Effector CD4-positive, alpha-beta T cell (primary cell): Measurements from ENCODE around the gene MRPL20.
"Not testable (repeated sequence)": the region's sequence is repeated elsewhere in the genome, so short reads cannot be mapped to it uniquely, and the experiment has no call there.

ENCODE experiments used
- DNase-seq: peaks from one replicate; pipeline ENCODE4 v3.0.0-alpha.2; 2020

The MRPL20 gene

DNA sequence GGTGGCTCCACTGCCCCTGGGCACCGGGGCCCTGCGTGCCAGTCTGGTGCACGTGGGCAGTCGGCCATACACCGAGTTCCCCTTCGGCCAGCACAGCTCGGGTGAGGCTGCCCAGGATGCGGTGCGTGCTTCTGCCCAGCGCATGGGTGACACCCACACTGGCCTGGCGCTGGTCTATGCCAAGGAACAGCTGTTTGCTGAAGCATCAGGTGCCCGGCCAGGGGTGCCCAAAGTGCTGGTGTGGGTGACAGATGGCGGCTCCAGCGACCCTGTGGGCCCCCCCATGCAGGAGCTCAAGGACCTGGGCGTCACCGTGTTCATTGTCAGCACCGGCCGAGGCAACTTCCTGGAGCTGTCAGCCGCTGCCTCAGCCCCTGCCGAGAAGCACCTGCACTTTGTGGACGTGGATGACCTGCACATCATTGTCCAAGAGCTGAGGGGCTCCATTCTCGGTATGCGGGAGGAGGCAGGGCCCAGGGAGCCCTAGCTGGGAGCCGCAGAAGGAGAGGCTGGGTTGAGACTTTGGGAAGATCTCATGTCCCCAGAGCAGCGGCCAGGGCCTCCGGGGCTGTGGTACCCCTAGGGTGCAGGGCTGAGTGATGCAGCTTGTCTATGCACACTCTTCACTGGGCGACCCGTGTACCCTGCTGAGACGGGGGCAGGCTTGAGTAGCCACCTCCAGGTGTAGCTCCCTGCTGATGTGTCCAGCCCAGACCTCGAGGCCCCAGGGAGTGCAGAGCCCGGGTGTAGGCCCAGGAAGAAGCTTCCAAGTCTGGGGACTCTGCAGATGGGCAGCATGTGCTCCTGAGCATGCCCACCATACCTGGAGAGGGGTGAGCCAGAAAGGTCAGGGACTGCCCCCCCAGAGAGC lies 30.2 kb upstream of the MRPL20 start:
- no peak for DNase-seq

DNA sequence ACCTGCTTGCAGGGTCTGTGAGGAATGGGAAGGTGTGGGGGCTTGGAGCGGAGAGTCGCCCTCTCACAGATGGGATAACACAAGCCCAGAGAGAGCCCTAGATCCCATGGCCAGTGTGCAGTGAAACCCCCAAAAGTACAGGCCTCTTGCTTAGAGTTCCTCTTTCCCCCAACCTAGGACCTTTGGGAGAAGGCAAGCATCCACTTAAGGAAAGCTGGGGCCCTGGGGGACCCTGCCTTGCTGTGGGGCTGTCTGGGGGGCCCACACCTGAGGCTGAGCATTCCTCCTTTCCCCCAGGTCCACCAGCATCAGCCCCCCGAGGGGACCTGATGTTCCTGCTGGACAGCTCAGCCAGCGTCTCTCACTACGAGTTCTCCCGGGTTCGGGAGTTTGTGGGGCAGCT lies 29.5 kb upstream of the MRPL20 start:
- no peak for DNase-seq

DNA sequence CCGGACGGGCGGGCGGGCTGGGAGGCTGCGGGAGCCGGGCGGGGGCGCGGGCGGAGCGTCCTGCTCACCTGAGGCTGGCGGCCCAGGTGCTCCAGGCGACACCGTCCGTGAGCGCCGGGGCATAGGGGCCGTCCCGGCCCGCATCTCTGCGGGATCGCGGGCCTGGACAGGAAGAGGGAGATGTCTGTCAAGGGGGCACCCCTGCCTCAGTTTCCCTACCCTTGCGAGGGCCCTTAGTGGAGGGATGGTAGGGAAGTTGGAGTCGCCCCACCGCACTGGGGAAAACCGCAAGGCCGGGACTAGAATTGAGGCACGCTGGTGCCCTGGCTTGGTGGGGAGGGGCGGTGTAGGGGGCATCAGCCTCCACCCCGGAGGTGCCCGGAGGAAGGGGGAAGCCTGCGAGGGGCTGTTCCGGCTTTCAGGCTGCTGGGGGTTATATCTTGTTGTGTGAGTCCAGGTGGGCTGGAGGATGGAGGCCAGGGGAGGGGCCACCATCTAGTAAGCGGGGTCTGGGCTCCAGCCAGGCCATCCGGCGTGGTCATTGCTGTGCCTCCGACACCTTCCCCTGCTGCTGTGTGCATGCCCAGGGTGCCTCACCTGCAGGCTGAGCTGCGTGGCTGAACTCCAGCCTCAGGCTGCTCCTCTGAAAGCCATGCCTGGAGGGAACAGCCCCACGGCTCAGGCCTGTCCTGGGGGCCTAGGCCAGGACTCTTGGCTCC lies 29.0 kb upstream of the MRPL20 start:
- DNase-seq = no peak

DNA sequence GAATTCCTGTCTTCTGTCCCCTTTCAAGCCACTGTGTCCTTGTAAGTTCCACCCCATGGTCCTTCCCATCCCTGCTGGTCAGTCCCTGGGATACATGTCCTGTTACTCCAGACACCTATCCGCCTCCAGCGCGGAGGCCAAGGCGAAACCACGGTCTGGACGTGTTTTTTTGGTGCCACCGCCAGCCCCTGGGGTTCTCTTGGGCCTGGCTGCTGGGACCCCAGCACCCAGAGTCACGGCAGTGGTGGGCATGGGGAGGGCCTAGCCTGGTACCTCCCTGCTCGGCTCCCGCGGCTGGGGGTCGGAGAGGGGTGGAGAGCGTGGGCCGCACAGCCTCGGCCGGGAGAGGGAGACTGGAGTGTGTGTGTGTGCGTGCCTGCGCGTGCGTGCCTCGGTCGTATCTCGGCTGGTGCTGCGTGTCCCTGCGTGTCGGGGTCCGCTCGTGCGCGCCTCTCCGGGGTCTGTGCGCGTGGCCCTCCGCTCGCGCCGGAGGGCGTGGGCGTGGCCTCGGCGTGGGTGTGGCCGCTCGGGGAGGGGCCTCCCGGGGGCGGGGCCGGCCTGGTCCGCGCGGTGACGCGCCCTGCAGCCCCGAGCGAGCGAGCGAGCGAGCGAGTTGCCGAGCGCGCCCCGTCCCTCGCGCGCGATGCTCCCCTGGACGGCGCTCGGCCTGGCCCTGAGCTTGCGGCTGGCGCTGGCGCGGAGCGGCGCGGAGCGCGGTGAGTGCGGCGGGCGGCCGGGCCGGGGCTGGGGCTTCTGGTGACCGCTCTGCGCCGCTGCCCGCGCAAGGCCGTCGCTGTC lies 28.2 kb upstream of the MRPL20 start, which contains the start of gene VWA1:
TSS of gene VWA1 (plus strand) at position 585 of the 798 bp plus-strand sequence. CDS start at position 644, 59 bp downstream.
- DNase-seq = no peak

DNA sequence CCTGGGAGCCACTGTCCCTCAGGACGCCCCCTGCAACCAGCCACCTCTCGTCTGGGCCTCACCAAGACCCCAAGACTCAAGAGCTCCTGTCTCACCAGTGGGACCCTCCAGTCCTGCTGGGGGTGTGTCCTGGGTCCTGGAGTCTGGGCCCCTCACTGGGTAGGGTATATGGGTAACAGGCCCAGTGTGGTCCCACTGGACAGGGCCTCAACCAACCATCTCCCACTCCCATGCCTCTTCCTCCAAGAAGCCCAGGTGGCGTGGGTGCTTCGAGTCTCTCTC lies 27.7 kb upstream of the MRPL20 start:
- no peak for DNase-seq

DNA sequence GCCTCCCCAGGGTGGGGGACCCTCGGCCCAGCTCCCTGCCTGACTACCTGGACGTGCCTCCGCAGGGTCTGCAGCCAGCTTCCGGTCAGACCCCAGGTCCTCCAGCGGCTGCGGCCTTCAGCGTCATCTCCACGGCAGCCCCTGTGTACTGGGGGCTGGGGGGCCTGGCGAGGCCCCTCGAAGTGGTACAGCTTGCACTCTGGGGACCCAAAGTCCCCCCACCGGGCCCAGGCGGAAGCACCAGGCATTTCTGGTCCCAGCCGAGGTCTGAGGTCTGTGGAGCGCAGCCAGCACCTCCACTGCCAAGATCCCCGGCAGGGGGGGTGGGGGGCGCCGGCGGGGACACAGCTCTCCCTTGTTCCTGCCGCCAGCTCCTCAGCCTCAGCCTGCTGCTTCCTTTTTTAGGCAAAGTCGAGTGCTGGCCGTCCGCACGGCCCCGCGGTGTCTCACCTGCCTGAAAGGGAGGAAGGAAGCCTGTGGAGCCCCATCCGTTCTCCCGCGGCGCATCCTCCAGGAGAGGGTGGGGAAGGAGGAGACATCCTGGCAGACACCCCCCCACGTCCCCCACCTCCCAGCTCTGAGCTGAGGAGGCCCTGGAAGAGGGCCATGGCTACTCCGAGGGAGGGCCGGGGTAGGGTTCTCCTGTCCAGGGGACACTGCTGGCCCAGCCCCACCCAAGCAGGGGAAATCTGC lies 27.2 kb upstream of the MRPL20 start:
- no peak for DNase-seq

DNA sequence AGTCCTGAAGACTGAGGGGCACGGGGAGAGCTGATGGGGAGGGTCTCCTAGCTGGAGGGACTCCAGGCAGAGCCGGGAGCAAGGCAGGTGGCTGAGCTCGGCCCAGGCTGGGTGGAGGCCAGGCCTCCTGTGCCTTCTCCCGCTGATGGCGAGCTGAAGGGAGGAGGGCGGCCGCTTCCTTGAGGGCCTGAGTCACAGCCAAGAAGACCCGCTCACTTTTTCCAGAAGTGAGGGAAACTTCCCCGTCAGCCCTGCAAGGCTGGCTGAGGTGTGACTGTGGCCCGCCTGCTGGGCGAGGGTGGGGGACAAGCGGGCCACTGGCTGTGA lies 26.7 kb upstream of the MRPL20 start:
- no peak for DNase-seq

DNA sequence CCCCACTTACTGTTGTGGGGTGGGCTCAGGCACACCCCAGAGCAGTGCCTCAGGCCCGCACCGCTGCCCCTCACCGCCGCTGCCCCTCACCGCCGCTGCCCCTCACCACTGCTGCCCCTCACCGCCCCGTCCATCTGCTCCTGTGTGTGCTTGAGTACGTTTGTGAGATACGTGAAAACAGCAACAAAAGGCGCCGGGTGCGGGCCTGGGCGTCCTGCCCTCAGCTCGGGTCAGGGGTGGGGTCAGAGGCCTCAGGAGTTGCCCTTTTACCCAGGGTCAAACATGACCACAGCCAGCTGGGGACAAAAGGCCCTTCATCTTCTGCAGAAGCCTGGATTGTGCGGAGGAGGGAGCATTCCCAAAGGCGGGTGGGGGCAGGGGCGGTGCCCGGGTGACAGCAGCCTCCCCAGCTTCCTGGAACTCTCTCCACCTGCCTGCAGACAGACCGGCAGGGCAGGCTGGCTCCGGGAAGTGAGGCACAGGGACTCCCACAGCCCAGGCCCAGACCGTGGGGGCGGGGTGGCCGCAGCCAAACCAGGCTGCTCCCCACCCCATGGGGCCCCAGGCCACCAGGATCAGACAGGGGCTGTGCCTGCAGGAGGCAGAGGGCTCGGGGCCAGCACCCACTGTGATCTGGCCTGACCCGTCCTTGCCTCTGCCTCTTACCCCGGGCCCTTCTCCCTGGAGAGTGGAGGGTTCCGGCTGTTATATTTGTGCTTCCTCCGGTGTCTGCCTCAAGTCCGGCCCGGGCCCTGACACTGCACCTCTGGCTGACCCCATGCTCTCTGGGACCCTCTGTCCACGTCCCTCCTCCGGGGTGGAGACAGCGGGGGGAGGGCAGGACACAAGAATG lies 26.1 kb upstream of the MRPL20 start:
- no peak for DNase-seq

DNA sequence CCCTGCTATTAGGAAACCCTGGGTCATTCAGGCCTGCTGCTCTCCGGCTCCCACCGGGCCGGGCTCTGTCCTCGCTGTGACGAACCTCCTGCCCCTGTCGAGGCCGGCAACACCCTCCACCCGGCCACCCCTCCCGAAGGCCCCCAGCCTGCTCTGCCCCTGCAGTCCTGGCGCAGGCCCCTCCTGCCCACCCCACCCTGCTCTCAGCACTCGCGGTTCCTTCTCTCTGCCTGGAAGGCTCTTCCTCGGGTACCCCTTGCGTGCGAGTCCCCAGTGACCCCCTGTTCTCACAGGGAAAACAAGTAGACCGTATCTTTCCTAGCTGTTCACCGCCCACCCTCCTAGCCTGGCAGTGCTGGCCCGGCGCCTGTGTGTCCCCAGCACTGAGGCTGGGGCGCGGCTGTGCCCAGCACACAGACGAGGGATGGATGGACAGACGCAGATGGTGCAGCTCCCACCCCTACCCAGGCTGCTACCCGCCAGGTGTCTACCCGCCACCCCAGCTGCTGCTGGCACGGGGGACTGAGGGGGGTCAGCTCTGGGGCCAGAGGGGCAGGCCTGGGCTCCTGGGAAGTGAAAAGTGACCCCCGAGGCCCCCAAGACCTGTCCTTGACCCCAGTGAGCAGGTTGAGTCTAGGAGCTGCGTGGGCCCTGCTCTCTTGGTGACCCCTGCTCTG lies 25.3 kb upstream of the MRPL20 start:
- no peak for DNase-seq

DNA sequence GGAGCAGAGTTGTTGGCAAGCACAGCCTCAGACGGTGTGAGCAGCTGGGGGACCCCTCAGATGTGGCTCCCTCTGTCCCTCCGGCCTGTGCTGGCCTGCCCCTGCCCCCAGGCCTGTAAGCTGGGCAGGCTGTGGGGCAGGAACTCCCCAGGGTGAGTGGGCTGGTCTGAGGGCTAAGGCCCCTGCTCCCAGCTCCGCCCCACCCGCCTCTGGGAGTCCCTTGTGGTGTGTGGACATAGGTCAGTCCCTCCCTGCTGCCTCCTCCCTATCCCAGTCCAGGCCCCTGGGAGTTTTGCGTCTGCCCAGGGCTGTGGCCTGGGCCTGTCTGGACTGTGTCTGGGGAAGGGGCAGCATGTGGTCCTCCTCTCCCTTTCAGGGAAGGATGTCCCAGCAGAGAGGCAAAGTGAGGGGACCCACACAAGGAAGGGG lies 24.8 kb upstream of the MRPL20 start:
- no peak for DNase-seq

DNA sequence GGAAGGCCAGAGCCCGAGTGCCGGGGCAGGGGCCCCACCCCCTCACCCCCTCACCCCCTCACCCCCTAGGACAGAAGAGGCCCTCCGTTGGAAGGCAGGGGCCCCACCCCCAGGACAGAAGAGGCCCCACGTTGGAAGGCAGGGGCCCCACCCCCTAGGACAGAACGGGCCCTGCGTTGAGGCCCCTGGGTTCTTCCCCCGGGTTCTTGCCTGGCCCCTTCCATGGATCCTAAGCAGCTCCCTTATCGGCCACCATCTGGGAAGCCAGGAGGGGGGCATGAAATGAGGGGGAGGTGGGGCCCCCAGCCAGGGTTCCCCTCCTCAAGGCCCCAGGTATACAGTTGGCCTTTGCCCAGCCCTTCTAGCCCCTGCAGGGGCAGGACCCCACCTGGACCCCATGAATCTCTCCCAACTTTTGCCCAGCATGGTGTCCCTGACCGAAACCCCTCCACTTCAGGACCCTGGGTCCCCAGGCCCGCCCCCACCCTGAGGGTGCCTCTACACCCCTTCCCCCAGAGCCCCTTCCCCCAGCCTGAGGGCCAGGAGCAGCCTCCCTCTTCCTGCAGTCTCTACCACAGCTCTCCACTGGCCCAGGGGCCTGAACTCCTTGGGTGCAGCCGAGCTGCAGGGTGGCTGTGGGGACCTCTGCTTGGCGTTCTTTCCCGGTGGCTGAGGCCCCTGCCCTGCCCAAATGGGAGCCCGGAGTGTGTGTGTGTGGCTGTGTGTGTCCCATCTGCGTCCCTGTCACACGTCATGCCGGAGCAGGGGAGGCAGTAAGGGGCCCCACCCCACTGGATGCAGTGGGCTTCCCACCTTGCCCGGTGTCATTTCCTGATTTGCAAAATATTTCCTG lies 24.1 kb upstream of the MRPL20 start:
- DNase-seq = no peak

DNA sequence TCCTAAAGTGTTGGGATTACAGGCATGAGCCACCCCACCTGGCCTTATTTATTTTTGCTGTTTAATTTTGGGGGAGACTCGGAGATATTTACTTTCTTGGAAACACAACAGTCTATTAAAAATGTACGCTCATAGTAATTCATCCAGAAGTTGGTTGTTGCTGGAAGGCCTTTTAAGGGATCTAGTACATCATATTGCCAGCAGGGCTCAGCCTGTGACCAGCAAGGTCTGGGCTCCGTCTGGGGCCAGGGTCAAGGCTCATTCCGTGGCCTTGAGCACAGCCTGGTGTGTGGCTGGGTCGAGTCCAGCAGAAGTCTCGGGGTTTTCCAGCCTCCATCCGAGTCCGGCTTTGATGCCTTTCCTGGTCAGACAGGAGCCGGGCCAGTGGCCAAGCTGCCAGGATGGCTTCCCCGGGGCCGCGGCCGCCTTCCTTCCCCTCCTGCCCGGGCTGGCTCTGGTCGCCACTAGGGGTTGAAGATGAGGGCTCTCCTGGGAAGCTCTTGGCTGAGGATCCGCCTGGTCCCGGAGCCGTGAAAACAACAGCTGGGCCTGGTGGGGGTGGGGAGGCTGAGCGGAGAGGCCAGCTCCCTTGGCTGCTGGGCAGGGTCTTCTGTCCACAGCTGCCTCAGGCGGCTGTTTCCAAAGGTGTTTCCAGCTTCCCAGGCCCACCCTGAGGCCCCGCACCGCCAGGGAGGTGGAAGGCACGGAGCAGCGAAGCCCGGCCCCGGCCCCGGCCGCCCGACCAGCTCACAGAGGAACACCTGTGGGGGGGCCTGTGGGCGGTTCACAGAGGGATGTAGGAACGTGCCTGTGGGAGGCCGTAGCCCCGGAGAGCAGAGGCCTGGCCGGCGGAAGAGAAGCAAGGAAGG lies 23.3 kb upstream of the MRPL20 start:
- DNase-seq = no peak

DNA sequence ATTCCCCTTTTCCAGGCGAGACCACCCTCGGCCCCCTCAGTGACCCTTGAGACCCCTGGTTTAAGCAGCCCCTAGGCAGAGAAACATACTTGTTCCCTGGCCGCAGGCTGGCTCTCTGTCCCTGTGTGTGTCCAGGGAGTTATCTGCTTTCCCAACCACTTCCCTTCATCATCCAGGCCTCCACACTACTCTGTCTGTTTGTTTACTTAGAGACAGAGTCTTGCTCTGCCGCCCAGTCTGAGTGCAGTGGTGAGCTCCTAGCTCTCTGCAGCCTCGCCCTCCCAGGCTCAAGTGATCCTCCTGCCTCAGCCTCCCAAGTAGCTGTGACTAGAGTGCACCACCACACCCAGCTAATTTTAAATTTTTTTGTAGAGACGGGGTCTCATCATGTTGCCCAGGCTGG lies 22.6 kb upstream of the MRPL20 start:
- DNase-seq = no peak

DNA sequence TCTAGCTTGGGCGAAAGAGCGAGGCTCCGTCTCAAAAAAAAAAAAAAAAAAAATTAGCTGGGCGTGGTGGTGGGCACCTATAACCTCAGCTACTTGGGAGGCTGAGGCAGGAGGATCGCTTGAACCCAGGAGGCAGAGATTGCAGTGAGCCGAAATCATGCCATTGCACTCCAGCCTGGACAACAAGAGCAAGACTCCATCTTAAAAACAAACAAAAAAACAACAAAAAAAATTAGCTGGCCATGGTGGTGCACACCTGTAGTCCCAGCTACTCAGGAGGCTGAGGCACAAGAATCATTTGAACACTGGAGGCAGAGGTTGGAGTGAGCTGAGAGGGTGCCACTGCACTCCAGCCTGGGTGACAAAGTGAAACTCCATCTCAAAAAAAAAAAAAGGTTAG lies 21.9 kb upstream of the MRPL20 start:
- not testable (repeated sequence) for DNase-seq

DNA sequence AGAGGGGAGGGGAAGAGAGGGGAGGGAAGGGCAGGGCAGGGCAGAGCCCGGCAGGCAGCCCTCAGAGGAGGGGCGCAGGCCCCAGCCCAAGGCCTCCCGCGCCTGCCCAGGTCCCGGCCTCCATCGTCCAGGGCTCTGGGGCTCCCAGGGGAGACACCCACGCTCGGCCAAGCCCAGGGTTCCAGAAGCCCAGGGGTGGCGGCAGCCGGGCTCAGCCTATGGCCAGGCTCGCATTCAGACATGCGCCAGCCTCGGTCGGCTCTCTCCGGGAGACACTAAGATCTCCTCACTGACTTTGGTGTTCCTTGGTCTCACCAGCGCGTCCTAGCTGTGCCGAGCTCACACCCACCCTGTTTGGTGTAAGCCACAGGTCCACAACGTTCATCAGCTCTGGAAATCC lies 21.1 kb upstream of the MRPL20 start:
- no peak for DNase-seq

DNA sequence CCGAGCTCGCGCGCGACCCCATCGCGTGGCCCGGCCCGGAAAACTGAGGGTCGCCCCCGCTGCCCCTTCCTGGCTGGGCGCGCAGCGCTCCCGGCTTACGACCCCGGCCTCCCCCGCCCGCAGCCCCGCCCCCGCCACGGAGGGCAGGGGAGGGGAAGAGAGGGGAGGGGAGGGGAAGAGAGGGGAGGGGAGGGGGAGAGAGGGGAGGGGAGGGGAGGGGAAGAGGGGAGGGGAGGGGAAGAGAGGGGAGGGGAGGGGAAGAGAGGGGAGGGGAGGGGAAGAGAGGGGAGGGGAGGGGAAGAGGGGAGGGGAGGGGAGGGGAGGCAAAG lies 20.7 kb upstream of the MRPL20 start:
- no peak for DNase-seq

DNA sequence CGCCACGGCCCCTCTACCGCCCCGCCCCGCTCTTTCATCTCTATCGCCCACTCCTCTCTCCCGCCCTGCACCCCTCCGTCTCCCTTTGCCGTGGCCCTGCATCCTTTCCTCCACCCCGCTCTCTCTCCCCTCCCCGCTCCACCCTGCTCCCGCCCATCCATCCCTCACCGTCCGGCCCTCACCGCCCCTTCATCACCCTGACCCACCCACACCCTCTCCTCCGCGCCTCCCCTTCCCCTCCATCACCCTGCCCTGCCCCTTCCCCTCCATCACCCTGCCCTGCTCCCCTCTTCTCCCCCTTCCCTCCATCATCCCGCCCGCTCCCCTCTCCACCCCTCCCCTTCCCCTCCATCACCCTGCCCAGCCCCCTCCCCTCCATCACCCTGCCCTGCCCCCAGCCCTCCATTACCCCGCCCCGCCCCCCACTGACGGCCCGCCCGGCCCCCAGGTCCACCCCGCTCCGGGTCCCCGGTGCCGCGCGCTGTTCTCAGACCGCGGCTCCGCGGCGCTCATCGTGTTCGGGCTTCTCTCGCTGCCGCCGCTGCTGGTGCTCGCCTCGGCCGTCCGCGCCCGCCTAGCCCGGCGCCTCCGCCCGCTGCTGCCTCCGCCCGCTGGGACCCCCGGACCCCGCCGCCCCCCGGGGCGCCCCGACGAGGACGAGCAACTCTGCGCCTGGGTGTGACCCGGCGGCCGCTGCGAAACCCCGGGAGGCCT lies 20.2 kb upstream of the MRPL20 start:
- no peak for DNase-seq

DNA sequence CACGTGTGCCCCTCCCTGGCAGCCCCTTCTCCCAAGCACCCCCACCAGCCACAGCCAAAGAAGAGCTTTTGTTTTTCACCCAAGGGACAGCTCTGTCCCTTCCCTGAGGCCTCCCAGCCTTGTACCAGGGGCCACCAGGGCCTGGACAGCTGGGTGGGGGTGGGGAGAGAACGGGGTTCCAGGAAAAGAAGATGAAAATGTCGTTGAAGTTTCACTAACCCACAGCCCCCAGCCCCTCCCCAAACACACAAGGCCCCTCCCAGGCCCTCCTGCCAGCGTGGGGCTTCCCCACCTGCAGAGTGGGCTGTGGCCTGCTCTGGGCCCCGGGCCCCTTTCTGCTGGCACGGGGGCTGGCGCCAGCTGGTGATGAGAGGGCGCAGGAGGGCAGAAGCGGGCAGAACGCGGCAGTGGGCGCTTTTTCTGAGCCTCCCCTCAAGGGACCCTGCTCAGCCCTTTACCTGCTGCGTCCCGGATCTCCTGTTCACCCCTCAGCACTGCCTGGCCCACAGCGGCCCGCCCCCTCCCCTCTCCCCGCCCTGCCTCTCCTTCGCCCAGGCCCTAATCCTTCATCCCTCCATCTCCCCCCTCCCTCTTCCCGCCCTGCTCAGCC lies 19.5 kb upstream of the MRPL20 start:
- no peak for DNase-seq
